Endothelial cell (in vitro differentiated cells): Measurements from ENCODE around the gene ARL14. TPM values are rescaled to one million over a fixed set of nuclear protein-coding genes. Genes with fewer than 3 reads are reported as not detected.

Experiments
- DNase-seq: peaks from one replicate; pipeline ENCODE4 v3.0.0; 2021; ENCODE audit warnings: low spot score
- H3K27ac Mint-ChIP-seq: one replicate; pipeline ENCODE4 v1.8.0; 2021; ENCODE audit warnings: mixed read lengths, inconsistent platforms; ENCODE audit not compliant: unreplicated experiment
- H3K27me3 Mint-ChIP-seq: one replicate; pipeline ENCODE4 v1.8.0; 2021; ENCODE audit warnings: mild to moderate bottlenecking, moderate library complexity, mixed read lengths, inconsistent platforms; ENCODE audit not compliant: unreplicated experiment
- H3K36me3 Mint-ChIP-seq: one replicate; pipeline ENCODE4 v1.8.0; 2021; ENCODE audit warnings: mild to moderate bottlenecking, low read depth, mixed read lengths, inconsistent platforms; ENCODE audit not compliant: unreplicated experiment
- H3K4me1 Mint-ChIP-seq: one replicate; pipeline ENCODE4 v1.8.0; 2021; ENCODE audit warnings: mild to moderate bottlenecking, mixed read lengths, inconsistent platforms; ENCODE audit not compliant: unreplicated experiment
- H3K4me3 Mint-ChIP-seq: one replicate; pipeline ENCODE4 v1.8.0; 2021; ENCODE audit warnings: mild to moderate bottlenecking, mixed read lengths, inconsistent platforms; ENCODE audit not compliant: unreplicated experiment
- H3K9me3 Mint-ChIP-seq: one replicate; pipeline ENCODE4 v1.8.0; 2021; ENCODE audit warnings: mixed read lengths, inconsistent platforms; ENCODE audit not compliant: unreplicated experiment
- total RNA-seq: library from RNA; stranded (reverse); fragmentation: NEBNext Ultra II Directional; extraction: Animal tissue kit (Norgen Biotek cat#: 25700); gene quantifications from one replicate; pipeline ENCODE4 v1.2.1, GENCODE V29; 2021; ENCODE audit not compliant: unreplicated experiment
- TF ChIP-seq, protein P1 (sequence below): fragments of 200-600 bp; sonication (generic); IDR thresholded peaks from one replicate; pipeline ENCODE4 v1.5.0; 2021; ENCODE audit warnings: antibody characterized with exemption; ENCODE audit not compliant: unreplicated experiment

Gene ARL14
- total RNA-seq, 1 donor from 2014 or later = not detected

DNA sequence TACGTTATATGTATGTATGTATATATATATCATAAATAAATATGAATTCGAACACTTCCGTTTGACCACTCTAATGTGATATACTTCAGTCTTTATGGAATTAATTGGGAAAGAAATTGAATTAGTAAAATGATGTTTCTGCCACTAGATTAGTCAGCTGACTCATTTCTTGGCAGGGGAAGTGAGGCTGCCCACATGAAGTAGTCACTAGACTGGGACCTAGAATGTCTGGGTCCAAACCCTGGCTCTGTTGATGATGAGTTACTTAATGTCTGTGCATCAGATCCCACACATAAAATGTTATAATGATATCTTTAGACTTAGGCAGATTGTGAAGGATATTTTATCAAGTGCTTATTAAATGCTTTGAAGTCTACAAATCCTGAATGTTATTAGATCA lies 27.4 kb upstream of the ARL14 start:
- H3K36me3 Mint-ChIP-seq = no peaks in the 10 kb centered on the region
- H3K4me3 Mint-ChIP-seq = no peak overlapping the region
- no peak for DNase-seq
- no peaks in the 10 kb centered on the region for H3K4me1 Mint-ChIP-seq
- H3K27ac Mint-ChIP-seq = no peak overlapping the region
- H3K27me3 Mint-ChIP-seq = no peaks in the 10 kb centered on the region
- TF ChIP-seq, protein P1, sequence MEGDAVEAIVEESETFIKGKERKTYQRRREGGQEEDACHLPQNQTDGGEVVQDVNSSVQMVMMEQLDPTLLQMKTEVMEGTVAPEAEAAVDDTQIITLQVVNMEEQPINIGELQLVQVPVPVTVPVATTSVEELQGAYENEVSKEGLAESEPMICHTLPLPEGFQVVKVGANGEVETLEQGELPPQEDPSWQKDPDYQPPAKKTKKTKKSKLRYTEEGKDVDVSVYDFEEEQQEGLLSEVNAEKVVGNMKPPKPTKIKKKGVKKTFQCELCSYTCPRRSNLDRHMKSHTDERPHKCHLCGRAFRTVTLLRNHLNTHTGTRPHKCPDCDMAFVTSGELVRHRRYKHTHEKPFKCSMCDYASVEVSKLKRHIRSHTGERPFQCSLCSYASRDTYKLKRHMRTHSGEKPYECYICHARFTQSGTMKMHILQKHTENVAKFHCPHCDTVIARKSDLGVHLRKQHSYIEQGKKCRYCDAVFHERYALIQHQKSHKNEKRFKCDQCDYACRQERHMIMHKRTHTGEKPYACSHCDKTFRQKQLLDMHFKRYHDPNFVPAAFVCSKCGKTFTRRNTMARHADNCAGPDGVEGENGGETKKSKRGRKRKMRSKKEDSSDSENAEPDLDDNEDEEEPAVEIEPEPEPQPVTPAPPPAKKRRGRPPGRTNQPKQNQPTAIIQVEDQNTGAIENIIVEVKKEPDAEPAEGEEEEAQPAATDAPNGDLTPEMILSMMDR = no peak
- H3K9me3 Mint-ChIP-seq = no peaks in the 10 kb centered on the region

DNA sequence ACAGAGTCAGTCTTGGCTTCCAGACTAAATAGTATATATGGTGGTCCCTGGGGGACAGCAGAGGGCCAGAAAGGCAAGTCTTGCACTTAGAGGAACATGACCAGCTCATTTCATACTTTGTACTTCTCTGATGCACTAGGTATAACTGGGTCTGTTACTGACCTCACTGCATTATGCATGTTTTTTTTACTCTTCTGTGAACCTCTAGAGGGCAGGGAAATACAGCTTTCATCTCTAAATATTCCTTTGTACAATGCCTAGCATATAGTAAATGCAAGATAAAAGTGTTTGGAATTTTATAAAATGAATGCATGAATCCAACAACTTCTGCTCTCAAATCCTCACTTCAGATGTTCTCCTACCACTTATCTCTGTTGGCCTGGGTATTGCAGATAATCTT lies 23.4 kb upstream of the ARL14 start:
- DNase-seq = no peak
- H3K9me3 Mint-ChIP-seq = no peaks in the 10 kb centered on the region
- H3K4me1 Mint-ChIP-seq = no peaks in the 10 kb centered on the region
- TF ChIP-seq, protein P1 = no peak
- H3K36me3 Mint-ChIP-seq = no peaks in the 10 kb centered on the region
- H3K27me3 Mint-ChIP-seq = no peaks in the 10 kb centered on the region
- no peak overlapping the region for H3K27ac Mint-ChIP-seq
- no peak overlapping the region for H3K4me3 Mint-ChIP-seq

DNA sequence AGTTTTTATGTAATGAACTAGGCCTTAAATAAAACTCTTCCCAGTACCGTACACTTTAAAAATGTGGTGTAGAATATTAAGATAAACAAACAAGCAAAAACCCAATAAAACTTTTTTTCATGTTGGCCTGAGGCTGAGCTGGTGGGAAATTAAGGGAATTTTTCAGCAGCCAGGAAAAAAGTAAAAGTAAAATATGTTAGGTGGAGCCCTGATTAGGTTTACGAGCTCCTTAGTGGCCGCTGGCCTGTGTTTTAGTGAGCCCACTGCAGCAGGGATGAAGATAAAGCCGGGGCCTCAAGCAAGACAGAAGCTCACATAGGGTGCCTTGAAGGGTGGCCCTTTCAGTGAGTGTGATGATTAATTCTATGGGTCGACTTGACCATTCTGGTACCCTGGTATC lies 16.1 kb upstream of the ARL14 start:
- Mint-ChIP-seq H3K36me3 (no peaks in the 10 kb centered on the region), H3K27ac (no peak overlapping the region), H3K27me3 (peaks cover 7% of the 10 kb centered on the region), H3K4me3 (no peak overlapping the region), H3K4me1 (no peaks in the 10 kb centered on the region), H3K9me3 (no peaks in the 10 kb centered on the region)
- DNase-seq = no peak
- TF ChIP-seq, protein P1 = no peak

DNA sequence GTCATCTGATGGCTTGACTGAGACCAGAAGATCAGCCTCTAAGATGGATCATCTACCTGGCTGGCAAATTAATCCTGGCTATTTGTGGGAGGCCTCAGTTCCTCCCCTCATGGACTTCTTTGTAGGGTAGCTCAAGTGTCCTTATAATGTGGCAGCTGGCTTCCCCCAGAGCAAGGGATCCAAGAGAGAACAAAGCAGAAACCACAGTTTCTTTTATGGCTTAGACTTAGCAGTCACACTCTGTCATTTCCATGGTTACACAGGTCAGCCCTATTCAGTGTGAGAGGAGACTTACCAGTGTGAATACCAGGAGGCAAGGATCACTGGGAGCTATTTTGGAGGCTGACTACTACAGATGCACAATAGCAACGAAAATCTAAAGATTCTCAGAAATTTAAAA lies 15.3 kb upstream of the ARL14 start:
- Mint-ChIP-seq H3K27me3 (peaks cover 7% of the 10 kb centered on the region), H3K36me3 (no peaks in the 10 kb centered on the region), H3K27ac (no peak overlapping the region), H3K4me3 (no peak overlapping the region), H3K4me1 (no peaks in the 10 kb centered on the region), H3K9me3 (no peaks in the 10 kb centered on the region)
- no peak for DNase-seq
- TF ChIP-seq, protein P1 = no peak

DNA sequence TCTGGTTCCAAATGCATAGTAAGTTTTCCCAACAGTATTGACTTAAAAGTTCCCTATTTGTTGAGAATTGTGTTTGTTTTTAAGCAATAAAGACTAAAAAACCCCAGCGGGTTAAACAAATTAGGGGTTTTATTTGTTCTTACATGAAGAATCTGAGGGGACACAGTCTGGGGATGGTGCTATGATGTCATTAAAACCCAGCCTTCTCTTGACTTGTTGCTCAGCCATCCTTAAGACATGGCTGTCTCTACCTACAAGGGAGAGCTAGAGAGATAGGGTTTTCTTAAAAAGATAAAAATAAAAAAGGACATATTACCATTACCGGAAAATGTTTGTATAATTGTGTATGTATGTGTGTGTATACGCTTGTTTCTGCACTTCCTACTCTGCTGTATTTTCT lies 11.7 kb upstream of the ARL14 start:
- H3K9me3 Mint-ChIP-seq = no peaks in the 10 kb centered on the region
- DNase-seq = no peak
- TF ChIP-seq, protein P1 = no peak
- H3K27ac Mint-ChIP-seq = no peak overlapping the region
- H3K4me3 Mint-ChIP-seq = no peak overlapping the region
- H3K4me1 Mint-ChIP-seq = no peaks in the 10 kb centered on the region
- no peaks in the 10 kb centered on the region for H3K36me3 Mint-ChIP-seq
- H3K27me3 Mint-ChIP-seq = peaks cover 7% of the 10 kb centered on the region
